Uterus (tissue), 4 donors: ENCODE measurements around the gene TNIP1. TPM values are rescaled to one million over a fixed set of nuclear protein-coding genes. Genes with fewer than 3 reads are reported as not detected.

ENCODE experiments used
- DNase-seq, 2 donors: peaks; one replicate each; pipeline ENCODE4 v3.0.0-alpha.2; 2019 to 2020
- H3K27ac ChIP-seq, 2 donors: fragments of 200-600 bp; sonication (generic); 1 replicate in 1 of 2; 2 replicates in 1 of 2; pipeline ENCODE4 v1.5.1; 2016 to 2018
- H3K27me3 ChIP-seq, 2 donors: fragments of 200-600 bp; sonication (generic); one replicate each; pipeline ENCODE4 v1.5.1; 2018 to 2019; ENCODE audit warnings: control low read depth in 1 of 2
- H3K36me3 ChIP-seq, 2 donors: fragments of 200-600 bp; sonication (generic); one replicate each; pipeline ENCODE4 v1.5.1; 2019; ENCODE audit warnings: control low read depth in 1 of 2
- H3K4me1 ChIP-seq, 2 donors: fragments of 200-600 bp; sonication (generic); one replicate each; pipeline ENCODE4 v1.5.1; 2018 to 2019; ENCODE audit warnings: control low read depth in 1 of 2
- H3K4me3 ChIP-seq, 2 donors: fragments of 200-600 bp; sonication (generic); 1 replicate in 1 of 2; 2 replicates in 1 of 2; pipeline ENCODE4 v1.5.1; 2018 to 2019; ENCODE audit warnings: mild to moderate bottlenecking in 1 of 2
- H3K9me3 ChIP-seq, 2 donors: fragments of 200-600 bp; sonication (generic); one replicate each; pipeline ENCODE4 v1.5.1; 2019; ENCODE audit warnings: control low read depth in 1 of 2
- CTCF ChIP-seq, 4 experiments: fragments of 200-600 bp in 2 of 4; fragments of 450-650 bp in 2 of 4; sonication (generic) in 2 of 4; IDR thresholded peaks; one replicate each; pipeline ENCODE4 v1.5.1; 2016 to 2019; ENCODE audit warnings: antibody characterized with exemption in 4 of 4, mild to moderate bottlenecking in 2 of 4, moderate library complexity in 1 of 4
- POLR2A ChIP-seq, 2 donors: fragments of 450-650 bp; IDR thresholded peaks; one replicate each; pipeline ENCODE4 v1.6.1; 2016; ENCODE audit warnings: antibody characterized with exemption in 2 of 2, mild to moderate bottlenecking in 1 of 2, moderate library complexity in 1 of 2
- intact Hi-C: fragments of 100-400 bp; cut with DNase I; formaldehyde crosslinking; loops from one replicate; pipeline ENCODE4 v1.15.1; 2023; ENCODE audit warnings: low total_unique reads
- total RNA-seq, 4 donors: library from RNA; depleted of rRNA in 3 of 4; stranded (reverse); fragments of >200 nt in 3 of 4; gene quantifications; one replicate each; pipeline versions ENCODE4 v1.1.0 to v1.2.4, GENCODE V29; 2014 to 2023
- donor health status: DM: yes; HTN: yes; CAD: no.

TNIP1 gene
- total RNA-seq, 4 donors from 2014 or later, result 35.6 to 70.8 (median 50.7) TPM

- intact Hi-C loops, result no loop called here
- H3K4me3 ChIP-seq, result no peak overlapping the region
- no peak for TF ChIP-seq POLR2A (IDR thresholded peaks at IDR 0.05)
- TF ChIP-seq CTCF (IDR thresholded peaks at IDR 0.05), result no peak
- H3K4me1 ChIP-seq, result no peaks in the 10 kb centered on the region
- no peak for DNase-seq
- H3K27me3 ChIP-seq, result no peaks in the 10 kb centered on the region
- H3K27ac ChIP-seq, result peak overlapping the region in 1 of 2 donors; percentile 65
- no peaks in the 10 kb centered on the region for H3K9me3 ChIP-seq
- H3K36me3 ChIP-seq, result no peaks in the 10 kb centered on the region
Observed at GRCh38 chr5:151028717-151029116, 52.1 kb downstream of the TNIP1 start.

DNA sequence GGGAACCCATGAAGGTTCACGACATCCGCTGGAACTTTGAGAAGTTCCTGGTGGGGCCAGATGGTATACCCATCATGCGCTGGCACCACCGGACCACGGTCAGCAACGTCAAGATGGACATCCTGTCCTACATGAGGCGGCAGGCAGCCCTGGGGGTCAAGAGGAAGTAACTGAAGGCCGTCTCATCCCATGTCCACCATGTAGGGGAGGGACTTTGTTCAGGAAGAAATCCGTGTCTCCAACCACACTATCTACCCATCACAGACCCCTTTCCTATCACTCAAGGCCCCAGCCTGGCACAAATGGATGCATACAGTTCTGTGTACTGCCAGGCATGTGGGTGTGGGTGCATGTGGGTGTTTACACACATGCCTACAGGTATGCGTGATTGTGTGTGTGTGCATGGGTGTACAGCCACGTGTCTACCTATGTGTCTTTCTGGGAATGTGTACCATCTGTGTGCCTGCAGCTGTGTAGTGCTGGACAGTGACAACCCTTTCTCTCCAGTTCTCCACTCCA lies 52.8 kb downstream of the TNIP1 start:
- Histone ChIP-seq H3K36me3 (no peaks in the 10 kb centered on the region), H3K4me1 (no peaks in the 10 kb centered on the region), H3K27me3 (no peaks in the 10 kb centered on the region), H3K4me3 (no peak overlapping the region), H3K9me3 (no peaks in the 10 kb centered on the region), H3K27ac (peak overlapping the region; percentile 26 to 91)
- TF ChIP-seq POLR2A (IDR thresholded peaks at IDR 0.05) (no peak), CTCF (IDR thresholded peaks at IDR 0.05) (no peak)
- intact Hi-C loops, result no loop called here
- DNase-seq, result no peak

DNA sequence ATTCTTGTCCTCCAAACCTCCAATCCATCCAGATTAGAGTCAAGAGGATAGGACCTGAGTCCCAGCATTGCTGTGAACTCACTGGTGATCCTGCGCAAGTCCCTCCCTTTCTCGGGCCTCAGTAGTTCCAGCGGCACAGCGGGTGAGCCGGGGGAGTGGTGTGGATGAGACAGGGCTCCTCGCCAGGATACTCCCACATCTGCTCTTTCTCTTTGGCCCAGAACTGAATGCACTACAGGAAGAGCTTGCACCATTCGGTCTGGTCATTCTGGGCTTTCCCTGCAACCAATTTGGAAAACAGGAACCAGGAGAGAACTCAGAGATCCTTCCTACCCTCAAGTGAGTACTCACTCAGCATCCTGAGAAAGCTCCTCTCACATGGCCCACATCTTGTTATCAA lies 54.2 kb downstream of the TNIP1 start:
- no peaks in the 10 kb centered on the region for H3K9me3 ChIP-seq
- H3K4me3 ChIP-seq, result no peak overlapping the region
- intact Hi-C loops, result no loop called here
- H3K4me1 ChIP-seq, result no peaks in the 10 kb centered on the region
- DNase-seq, result peak; percentile 76 to 79
- H3K27me3 ChIP-seq, result no peaks in the 10 kb centered on the region
- TF ChIP-seq POLR2A (IDR thresholded peaks at IDR 0.05), result no peak
- no peak for TF ChIP-seq CTCF (IDR thresholded peaks at IDR 0.05)
- peak overlapping the region; percentile 26 to 91 for H3K27ac ChIP-seq
- no peaks in the 10 kb centered on the region for H3K36me3 ChIP-seq

- Histone ChIP-seq H3K27ac (peak overlapping the region; percentile 26 to 91), H3K9me3 (no peaks in the 10 kb centered on the region), H3K36me3 (no peaks in the 10 kb centered on the region), H3K4me3 (no peak overlapping the region), H3K27me3 (no peaks in the 10 kb centered on the region), H3K4me1 (no peaks in the 10 kb centered on the region)
- DNase-seq, result no peak
- TF ChIP-seq POLR2A (IDR thresholded peaks at IDR 0.05), result no peak
- TF ChIP-seq CTCF (IDR thresholded peaks at IDR 0.05), result no peak
- intact Hi-C loops, result no loop called here
Observed at GRCh38 chr5:151026088-151026487, 54.7 kb downstream of the TNIP1 start.

- TF ChIP-seq POLR2A (IDR thresholded peaks at IDR 0.05), result no peak
- no peak for TF ChIP-seq CTCF (IDR thresholded peaks at IDR 0.05)
- peak overlapping the region; percentile 33 to 91 for H3K27ac ChIP-seq
- no peak for DNase-seq
- H3K4me3 ChIP-seq, result no peak overlapping the region
- H3K36me3 ChIP-seq, result no peaks in the 10 kb centered on the region
- H3K9me3 ChIP-seq, result no peaks in the 10 kb centered on the region
- H3K4me1 ChIP-seq, result no peaks in the 10 kb centered on the region
- intact Hi-C loops, result no loop called here
- no peaks in the 10 kb centered on the region for H3K27me3 ChIP-seq
Observed at GRCh38 chr5:151025250-151025606, 55.6 kb downstream of the TNIP1 start.
